K562 (cell line): ENCODE data around the gene CASP7. TPM values are rescaled to one million over a fixed set of nuclear protein-coding genes. Genes with fewer than 3 reads are reported as not detected.

ENCODE experiments used
- ATAC-seq: fragments of 200-7000 bp; cut with Tn5 transposase; 3 replicates; pipeline ENCODE4 v1.9.1; 2020; ENCODE audit warnings: moderate library complexity
- BruUV-seq: library from RNA; stranded (reverse); fragments of 400-500 nt; replicated peaks from 2 replicates; lab custom pipeline; 2021; lab: Mats Ljungman, UMichigan
- CTCF ChIA-PET: fragments of 300-600 bp; formaldehyde crosslinking; extraction: SDS; loops from one replicate; lab custom pipeline; 2021; ENCODE audit warnings: low intra/inter-chr PET ratio; lab: Yijun Ruan, JAX
- POLR2A ChIA-PET: fragments of 300-600, 350-650 bp; sonication (Branson Sonifier 250); formaldehyde crosslinking; extraction: SDS; loops from one replicate; lab custom pipeline; 2021; ENCODE audit warnings: antibody characterized with exemption, inconsistent platforms; lab: Yijun Ruan, JAX
- DNase-seq, 4 experiments: peaks; one replicate each; pipeline versions ENCODE4 v3.0.0 to v3.0.0-alpha.2; 2011 to 2018; ENCODE audit warnings: low spot score in 3 of 4, mixed read lengths in 3 of 4; ENCODE audit errors: extremely low read depth in 1 of 4
- FAIRE-seq: peaks from 2 replicates; lab custom pipeline; 2011; peaks lifted over from hg19 to GRCh38; lab: Jason Lieb, UNC
- H2AFZ ChIP-seq: 2 replicates; pipeline ENCODE4 v1.6.0; 2011; ENCODE audit warnings: low read depth, low read length, control low read depth, inconsistent platforms
- H3K27ac ChIP-seq: fragments of 200-600 bp; 3 replicates; pipeline ENCODE4 v1.8.0; 2011; ENCODE audit warnings: low read depth, mild to moderate bottlenecking, control low read depth, inconsistent platforms, low read length, moderate library complexity, mixed read lengths; ENCODE audit errors: extremely low read depth
- H3K27me3 ChIP-seq, 2 experiments: fragments of 300-600 bp in 1 of 2; 2 replicates in 1 of 2; 3 replicates in 1 of 2; pipeline versions ENCODE4 v1.6.0 to v1.8.0; 2011; ENCODE audit warnings: inconsistent platforms in 2 of 2, low read length in 2 of 2, mild to moderate bottlenecking in 1 of 2, mixed read lengths in 1 of 2, moderate library complexity in 1 of 2; ENCODE audit not compliant: control insufficient read depth in 2 of 2, insufficient read depth in 2 of 2
- H3K36me3 ChIP-seq: fragments of 300-600 bp; 3 replicates; pipeline ENCODE4 v1.8.0; 2011; ENCODE audit warnings: mild to moderate bottlenecking, low read length, inconsistent platforms; ENCODE audit not compliant: control insufficient read depth, insufficient read depth
- H3K4me1 ChIP-seq, 2 experiments: fragments of 200-600 bp in 1 of 2; replicated peaks in 1 of 2; 2 replicates in 1 of 2; 3 replicates in 1 of 2; pipeline versions ENCODE4 v1.5.1 to v1.8.0; 2011; ENCODE audit warnings: inconsistent platforms in 2 of 2, low read length in 2 of 2, mild to moderate bottlenecking in 1 of 2, mixed read lengths in 1 of 2, moderate library complexity in 1 of 2; ENCODE audit not compliant: control insufficient read depth in 2 of 2, insufficient read depth in 2 of 2
- H3K4me2 ChIP-seq: 2 replicates; pipeline ENCODE4 v1.6.1; 2011; ENCODE audit warnings: low read length, control low read depth, inconsistent platforms, mixed read lengths; ENCODE audit not compliant: insufficient read depth
- H3K4me3 ChIP-seq: fragments of 200-600 bp; sonication (generic), shearing (Covaris generic); 2 replicates; pipeline ENCODE4 v1.5.1; 2016; ENCODE audit warnings: control low read depth, inconsistent platforms
- H3K79me2 ChIP-seq: fragments of 200-600 bp; 3 replicates; pipeline ENCODE4 v1.8.0; 2011; ENCODE audit warnings: low read length, inconsistent platforms; ENCODE audit not compliant: control insufficient read depth, insufficient read depth
- H3K9ac ChIP-seq, 2 experiments: 2 replicates each; pipeline versions ENCODE4 v1.6.0 to v1.6.1; 2011; ENCODE audit warnings: low read depth in 2 of 2, low read length in 2 of 2, control low read depth in 1 of 2, inconsistent platforms in 1 of 2, mild to moderate bottlenecking in 1 of 2, mixed read lengths in 1 of 2; ENCODE audit not compliant: insufficient read depth in 1 of 2
- H3K9me1 ChIP-seq: one replicate; pipeline ENCODE4 v1.6.0; 2011; ENCODE audit warnings: inconsistent platforms, mild to moderate bottlenecking, low read length, moderate library complexity; ENCODE audit not compliant: control insufficient read depth, insufficient read depth
- H3K9me3 ChIP-seq: replicated peaks from 2 replicates; pipeline ENCODE4 v1.5.1; 2011; ENCODE audit warnings: low read depth, low read length, inconsistent platforms; ENCODE audit not compliant: control insufficient read depth, insufficient read depth
- H4K20me1 ChIP-seq: replicated peaks from 2 replicates; pipeline ENCODE4 v1.6.1; 2011; ENCODE audit warnings: low read length, inconsistent platforms, mixed read lengths; ENCODE audit not compliant: control insufficient read depth, insufficient read depth
- CCNT2 ChIP-seq: IDR thresholded peaks from 2 replicates; pipeline ENCODE4 v1.6.1; 2011; ENCODE audit warnings: borderline replicate concordance, low read depth, mild to moderate bottlenecking, moderate library complexity, mixed read lengths, low read length; ENCODE audit not compliant: insufficient read length; ENCODE audit errors: extremely low read depth
- GABPB2 ChIP-seq: fragments of 250-450 bp; sonication (Bioruptor Pico); conservative IDR thresholded peaks from 2 replicates; pipeline ENCODE4 v1.5.1; 2021; ENCODE audit warnings: mild to moderate bottlenecking
- MCM5 ChIP-seq: fragments of 450-650 bp; IDR thresholded peaks from 2 replicates; pipeline ENCODE4 v1.6.1; 2016; ENCODE audit warnings: low read depth
- ZNF408 ChIP-seq: fragments of 250-450 bp; sonication (Bioruptor Pico); IDR thresholded peaks from 2 replicates; pipeline ENCODE4 v1.4.0; 2020; ENCODE audit warnings: low read depth, mild to moderate bottlenecking, moderate library complexity
- ZNF764 ChIP-seq: fragments of 250-450 bp; sonication (Bioruptor Pico); IDR thresholded peaks from 2 replicates; pipeline ENCODE4 v1.4.0; 2020; ENCODE audit warnings: low read depth, mild to moderate bottlenecking, moderate library complexity
- WGBS: fragments of 100-300 bp; shearing (Covaris generic); methylation state at CpG from one replicate; pipeline ENCODE4 v1.1.6; 2016; ENCODE audit warnings: low coverage, mixed read lengths; ENCODE audit not compliant: insufficient coverage; ENCODE audit errors: missing lambda C conversion rate; 5-methylcytosine and 5-hydroxymethylcytosine counted together
- in situ Hi-C: fragments of 300-500 bp; cut with MboI; formaldehyde crosslinking; loops from 4 replicates; pipeline ENCODE4 v1.15.0; 2018; ENCODE audit warnings: inconsistent platforms, mixed read lengths
- intact Hi-C: fragments of 100-400 bp; cut with micrococcal nuclease; formaldehyde crosslinking; loops from 2 replicates; pipeline ENCODE4 v1.14.2; 2022
- polyA plus RNA-seq, 8 experiments: library from polyadenylated mRNA; depleted of rRNA in 4 of 8; stranded (reverse) in 5 of 8; unstranded in 3 of 8; fragments of >200 nt; fragmentation: Nextera tagmentation in 2 of 8; fragmentation: Illumina TruSeq in 1 of 8; extraction: Ambion mirVana in 2 of 8; extraction: Trizol in 1 of 8; gene quantifications; 2 replicates each; pipeline versions ENCODE4 v1.2.1 to v1.2.3, GENCODE V29; 2011 to 2014; ENCODE audit warnings: inconsistent platforms in 1 of 8, missing spikeins in 1 of 8
- total RNA-seq, 7 experiments: library from RNA; depleted of rRNA in 6 of 7; stranded (reverse); fragments of >200 nt in 6 of 7; fragmentation: Illumina TruSeq in 2 of 7; extraction: Trizol in 2 of 7; gene quantifications; 2 replicates each; pipeline versions ENCODE4 v1.2.1 to v1.2.3, GENCODE V29; 2011 to 2021; ENCODE audit warnings: low replicate concordance in 1 of 7

Gene CASP7
- total and polyA plus RNA-seq, 9 of the 15 experiments (the other 6 are each of a cell fraction or from before 2014, with no cell fraction given), result 2.2 to 23.3 (median 9.0) TPM

DNA sequence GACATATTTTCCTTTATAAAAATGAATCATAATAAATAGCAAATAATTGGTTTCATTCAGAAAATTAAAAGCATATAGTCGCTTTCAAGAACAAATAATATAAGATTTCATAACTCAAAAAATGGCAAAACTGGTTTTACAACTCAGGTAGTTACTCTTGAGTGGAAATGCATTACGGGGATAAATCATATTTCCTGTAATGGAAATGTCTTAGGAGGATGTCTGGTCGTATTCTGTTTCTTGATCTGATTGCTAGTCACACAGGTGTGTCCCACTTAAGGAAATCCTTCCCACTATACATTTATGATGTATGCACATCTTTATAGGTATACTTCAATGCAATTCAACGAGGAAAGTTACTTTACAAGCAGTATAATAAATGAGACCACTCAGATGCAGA, 36.5 kb upstream of the CASP7 start:
- H2AFZ ChIP-seq, result no peak overlapping the region
- no peak for TF ChIP-seq ZNF408 (CRISPR knock-in tag)
- no peaks in the 10 kb centered on the region for H3K9me1 ChIP-seq
- DNase-seq (no peak), FAIRE-seq (no peak), ATAC-seq (no peak)
- no peak overlapping the region for H3K4me2 ChIP-seq
- H3K4me3 ChIP-seq, result no peak overlapping the region
- no peak overlapping the region for H3K9ac ChIP-seq
- ChIA-PET POLR2A (no interaction called here), CTCF (no interaction called here)
- intact Hi-C loops, result no loop called here
- no peaks in the 10 kb centered on the region for H3K36me3 ChIP-seq
- H3K27ac ChIP-seq, result no peak overlapping the region
- H3K27me3 ChIP-seq, result peaks cover 0 to 13% of the 10 kb centered on the region in 2 experiments; a peak in 3 of 5 replicates
- BruUV-seq, result no TSS peak
- in situ Hi-C loops, result no loop called here
- 0% methylated on average over 4 of the region's 4 CpGs for WGBS
- no peaks in the 10 kb centered on the region for H3K9me3 ChIP-seq
- H3K4me1 ChIP-seq, result no peaks in the 10 kb centered on the region
- H3K79me2 ChIP-seq, result no peaks in the 10 kb centered on the region
- H4K20me1 ChIP-seq, result no peaks in the 10 kb centered on the region

GRCh38 chr10:113644185-113645120, 35.3 kb upstream of the CASP7 start:
- no peak for TF ChIP-seq GABPB2
- no peak for TF ChIP-seq MCM5
- no peak for TF ChIP-seq CCNT2
- no peak for TF ChIP-seq ZNF764 (CRISPR knock-in tag)
- no peaks in the 10 kb centered on the region for H3K79me2 ChIP-seq

More at GRCh38 chr10:113644185-113645120, 35.3 kb upstream of the CASP7 start:
- POLR2A ChIA-PET, result no interaction called here
- no peak overlapping the region for H3K4me3 ChIP-seq
- CTCF ChIA-PET, result no interaction called here
- FAIRE-seq (no peak), ATAC-seq (no peak), DNase-seq (no peak)
- 2% methylated on average over 7 of the region's 7 CpGs for WGBS
- no peaks in the 10 kb centered on the region for H4K20me1 ChIP-seq
- no peaks in the 10 kb centered on the region for H3K9me1 ChIP-seq
- in situ Hi-C loops (no loop called here), intact Hi-C loops (no loop called here)
- H3K27me3 ChIP-seq, result peaks cover 0 to 13% of the 10 kb centered on the region in 2 experiments; a peak in 2 of 5 replicates
- H3K27ac ChIP-seq, result no peak overlapping the region
- H2AFZ ChIP-seq, result no peak overlapping the region
- H3K4me1 ChIP-seq, result no peaks in the 10 kb centered on the region
- no peak overlapping the region for H3K4me2 ChIP-seq
- no peaks in the 10 kb centered on the region for H3K9me3 ChIP-seq
- no peak overlapping the region for H3K9ac ChIP-seq
- BruUV-seq, result no TSS peak
- H3K36me3 ChIP-seq, result no peaks in the 10 kb centered on the region
